Measurements from ENCODE around the gene ITIH4. TPM values are rescaled to one million over a fixed set of nuclear protein-coding genes. Genes with fewer than 3 reads are reported as not detected.
A peak's percentile ranks its signal among the peaks of the same experiment; 100 is the strongest.

Gene ITIH4
- total RNA-seq, 1 donor from 2014 or later, result 6.3 TPM

DNA sequence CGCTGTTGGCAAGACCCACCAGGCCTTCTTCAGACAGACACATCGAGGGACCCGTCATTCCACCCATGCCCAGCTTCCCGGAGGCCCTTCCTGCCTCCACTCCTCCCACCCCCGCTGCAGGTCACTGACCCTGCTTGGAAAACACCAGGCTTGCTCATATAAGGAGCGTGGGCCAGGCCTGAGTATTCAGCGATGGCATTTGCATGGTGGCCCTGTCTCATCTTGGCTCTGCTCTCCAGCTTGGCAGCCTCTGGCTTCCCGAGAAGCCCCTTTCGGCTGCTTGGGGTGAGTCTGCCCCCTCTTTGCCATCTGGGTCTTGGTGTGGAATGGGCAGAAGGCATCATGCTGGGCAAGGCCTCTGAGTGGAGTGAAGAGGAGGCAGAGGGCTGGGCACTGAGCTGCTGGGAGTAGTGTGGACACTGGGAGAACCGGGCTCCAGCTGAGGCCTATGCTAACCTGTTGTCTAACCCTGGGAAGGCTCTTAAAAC is 35.8 kb downstream of the ITIH4 start, which contains the start of gene ITIH3:
Gene ITIH3, plus strand, starts transcription at position 185 of the 488 bp plus-strand sequence. Its CDS starts 8 bp downstream, at position 193.
- H3K27me3 Mint-ChIP-seq (ENCODE audit: low read depth), result no peaks in the 10 kb centered on the region
- H3K27ac Mint-ChIP-seq (ENCODE audit: unreplicated experiment), result peak within 1 kb of the TSS; percentile 94
- H3K4me1 Mint-ChIP-seq, result peaks cover 13% of the 10 kb centered on the region
- TF ChIP-seq, protein P1, sequence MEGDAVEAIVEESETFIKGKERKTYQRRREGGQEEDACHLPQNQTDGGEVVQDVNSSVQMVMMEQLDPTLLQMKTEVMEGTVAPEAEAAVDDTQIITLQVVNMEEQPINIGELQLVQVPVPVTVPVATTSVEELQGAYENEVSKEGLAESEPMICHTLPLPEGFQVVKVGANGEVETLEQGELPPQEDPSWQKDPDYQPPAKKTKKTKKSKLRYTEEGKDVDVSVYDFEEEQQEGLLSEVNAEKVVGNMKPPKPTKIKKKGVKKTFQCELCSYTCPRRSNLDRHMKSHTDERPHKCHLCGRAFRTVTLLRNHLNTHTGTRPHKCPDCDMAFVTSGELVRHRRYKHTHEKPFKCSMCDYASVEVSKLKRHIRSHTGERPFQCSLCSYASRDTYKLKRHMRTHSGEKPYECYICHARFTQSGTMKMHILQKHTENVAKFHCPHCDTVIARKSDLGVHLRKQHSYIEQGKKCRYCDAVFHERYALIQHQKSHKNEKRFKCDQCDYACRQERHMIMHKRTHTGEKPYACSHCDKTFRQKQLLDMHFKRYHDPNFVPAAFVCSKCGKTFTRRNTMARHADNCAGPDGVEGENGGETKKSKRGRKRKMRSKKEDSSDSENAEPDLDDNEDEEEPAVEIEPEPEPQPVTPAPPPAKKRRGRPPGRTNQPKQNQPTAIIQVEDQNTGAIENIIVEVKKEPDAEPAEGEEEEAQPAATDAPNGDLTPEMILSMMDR (conservative IDR thresholded peaks at IDR 0.05), result no peak
- H3K4me3 Mint-ChIP-seq, result no peak within 1 kb of the TSS
- no peak for DNase-seq (ENCODE audit: low read depth, low spot score)
- no peaks in the 10 kb centered on the region for H3K9me3 Mint-ChIP-seq
- no peaks in the 10 kb centered on the region for H3K36me3 Mint-ChIP-seq (ENCODE audit: low read depth)

GRCh38 chr3:52793702-52794611 is 36.5 kb downstream of the ITIH4 start:
- no peak for DNase-seq (ENCODE audit: low read depth, low spot score)
- H3K27ac Mint-ChIP-seq (ENCODE audit: unreplicated experiment), result peak overlapping the region; percentile 94
- no peaks in the 10 kb centered on the region for H3K9me3 Mint-ChIP-seq
- TF ChIP-seq, protein P1 (conservative IDR thresholded peaks at IDR 0.05), result no peak
- H3K4me3 Mint-ChIP-seq, result no peak overlapping the region
- no peaks in the 10 kb centered on the region for H3K36me3 Mint-ChIP-seq (ENCODE audit: low read depth)
- no peaks in the 10 kb centered on the region for H3K27me3 Mint-ChIP-seq (ENCODE audit: low read depth)
- peaks cover 18% of the 10 kb centered on the region for H3K4me1 Mint-ChIP-seq

DNA sequence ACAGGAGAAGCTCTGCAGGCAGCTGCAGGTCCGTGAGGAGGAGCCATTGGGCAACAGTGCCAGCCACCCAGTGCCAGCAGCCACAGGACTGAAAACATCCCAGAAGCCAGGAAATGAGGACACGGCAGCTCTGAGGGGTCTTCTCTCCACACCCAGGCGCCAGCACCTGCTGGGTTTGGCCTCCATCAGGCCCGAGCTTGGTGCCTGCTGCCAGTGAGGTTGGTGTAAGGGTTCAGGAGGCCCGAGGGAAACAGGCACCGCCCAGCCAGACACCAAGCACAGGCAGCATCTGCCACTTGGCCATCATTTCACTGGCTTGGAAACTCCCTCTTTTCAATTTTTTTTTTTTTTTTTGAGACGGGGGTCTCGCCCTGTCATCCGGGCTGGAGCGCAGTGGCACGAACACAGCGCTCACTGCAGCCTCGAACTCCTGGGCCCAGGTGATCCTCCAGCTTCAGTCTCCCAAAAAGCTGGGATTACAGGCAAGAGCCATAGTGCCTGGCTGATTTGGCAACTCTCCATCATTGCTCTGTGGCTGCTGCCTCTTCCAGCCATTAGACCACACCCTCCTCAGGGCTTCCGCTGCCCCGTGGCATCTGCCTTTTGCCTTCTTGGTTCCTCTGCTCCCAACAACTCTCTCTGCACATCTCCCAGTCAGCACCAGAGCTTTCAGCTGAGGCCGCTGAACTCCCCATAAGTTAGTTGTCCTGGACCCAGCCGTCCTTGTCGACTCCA is 37.3 kb downstream of the ITIH4 start:
- peak overlapping the region; percentile 94 for H3K27ac Mint-ChIP-seq (ENCODE audit: unreplicated experiment)
- H3K4me3 Mint-ChIP-seq, result no peak overlapping the region
- H3K36me3 Mint-ChIP-seq (ENCODE audit: low read depth), result no peaks in the 10 kb centered on the region
- H3K4me1 Mint-ChIP-seq, result peaks cover 20% of the 10 kb centered on the region
- no peaks in the 10 kb centered on the region for H3K9me3 Mint-ChIP-seq
- TF ChIP-seq, protein P1 (conservative IDR thresholded peaks at IDR 0.05), result no peak
- no peaks in the 10 kb centered on the region for H3K27me3 Mint-ChIP-seq (ENCODE audit: low read depth)
- no peak for DNase-seq (ENCODE audit: low read depth, low spot score)

GRCh38 chr3:52792413-52792812 is 38.1 kb downstream of the ITIH4 start:
- Mint-ChIP-seq H3K9me3 (no peaks in the 10 kb centered on the region), H3K4me3 (no peak overlapping the region), H3K27ac (ENCODE audit: unreplicated experiment) (no peak overlapping the region), H3K27me3 (ENCODE audit: low read depth) (no peaks in the 10 kb centered on the region), H3K36me3 (ENCODE audit: low read depth) (no peaks in the 10 kb centered on the region), H3K4me1 (peaks cover 20% of the 10 kb centered on the region)
- TF ChIP-seq, protein P1 (conservative IDR thresholded peaks at IDR 0.05), result peak; percentile 40
- no peak for DNase-seq (ENCODE audit: low read depth, low spot score)

DNA sequence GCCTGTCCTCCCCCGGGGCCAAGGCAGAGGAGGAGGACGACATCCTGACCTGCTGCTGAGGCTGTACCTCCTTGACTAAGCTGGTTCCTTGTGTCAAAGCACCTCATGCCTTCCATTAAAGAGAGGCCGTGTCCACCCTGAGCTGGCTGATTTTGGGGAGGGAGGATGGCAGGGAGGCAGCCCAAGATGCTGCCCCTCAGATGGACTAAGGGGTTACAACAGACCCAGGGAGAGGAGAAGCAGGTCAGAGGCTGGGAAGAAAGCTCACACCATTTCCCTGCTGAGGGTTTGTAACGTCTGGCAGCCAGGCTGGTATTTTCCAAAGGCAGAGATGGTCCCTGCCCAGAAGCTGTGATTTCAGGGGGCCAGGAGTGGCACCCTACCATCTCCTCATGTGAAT is 38.5 kb downstream of the ITIH4 start:
- DNase-seq (ENCODE audit: low read depth, low spot score), result no peak
- Mint-ChIP-seq H3K9me3 (no peaks in the 10 kb centered on the region), H3K27ac (ENCODE audit: unreplicated experiment) (no peak overlapping the region), H3K4me3 (no peak overlapping the region), H3K4me1 (peaks cover 20% of the 10 kb centered on the region), H3K36me3 (ENCODE audit: low read depth) (no peaks in the 10 kb centered on the region), H3K27me3 (ENCODE audit: low read depth) (no peaks in the 10 kb centered on the region)
- TF ChIP-seq, protein P1 (conservative IDR thresholded peaks at IDR 0.05), result no peak

All from neural crest cell (in vitro differentiated cells).